ENCODE results near the gene TNNC1.

The TNNC1 gene

DNA sequence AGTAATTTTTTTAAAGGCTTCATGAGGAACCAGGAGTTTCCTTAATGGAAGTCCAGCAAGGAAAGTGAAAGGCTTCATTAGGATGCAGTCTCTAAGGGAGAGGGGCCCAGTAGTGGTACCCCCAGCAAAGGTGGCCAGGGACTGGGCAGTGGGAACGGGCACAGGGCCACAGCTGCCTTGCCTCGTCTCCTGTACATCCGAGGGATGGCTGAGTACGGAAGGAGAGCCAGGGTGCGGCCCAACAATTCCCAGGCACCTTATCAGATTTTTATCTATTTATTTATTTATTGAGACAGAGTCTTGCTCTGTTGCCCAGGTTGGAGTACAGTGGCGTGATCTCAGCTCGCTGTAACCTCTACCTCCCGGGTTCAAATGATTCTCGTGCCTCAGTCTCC, 23.4 kb downstream of the TNNC1 start:
- ChIA-PET CTCF (interaction anchor here (4.9 kb wide), 1 partner anchor 17 kb away, joined by 35 read pairs; no protein-coding TSS in a partner anchor), POLR2A (no interaction called here)
- TF ChIP-seq ZNF384 (IDR thresholded peaks at IDR 0.05) (no peak), FOXM1 (IDR thresholded peaks at IDR 0.05; ENCODE audit: borderline replicate concordance) (no peak), ELF4 (IDR thresholded peaks at IDR 0.05) (no peak), SP1 (IDR thresholded peaks at IDR 0.05) (no peak), HDGF (IDR thresholded peaks at IDR 0.05; ENCODE audit: borderline replicate concordance) (no peak)
- DNase-seq (ENCODE audit: extremely low spot score), result no peak

- TF ChIP-seq TARDBP (IDR thresholded peaks at IDR 0.05), result no peak
- no peak for TF ChIP-seq ZNF384 (IDR thresholded peaks at IDR 0.05)
- no peak for TF ChIP-seq L3MBTL2 (conservative IDR thresholded peaks at IDR 0.05)
- TF ChIP-seq FOXM1 (IDR thresholded peaks at IDR 0.05; ENCODE audit: borderline replicate concordance), result no peak
- no peak for TF ChIP-seq ELF4 (IDR thresholded peaks at IDR 0.05)
- no peak for TF ChIP-seq NFRKB (IDR thresholded peaks at IDR 0.05)
- TF ChIP-seq SP1 (IDR thresholded peaks at IDR 0.05), result no peak
- TF ChIP-seq CTBP1 (IDR thresholded peaks at IDR 0.05; ENCODE audit: borderline replicate concordance), result no peak
- TF ChIP-seq BHLHE40 (IDR thresholded peaks at IDR 0.05; ENCODE audit: borderline replicate concordance), result no peak
- TF ChIP-seq FOXK2 (IDR thresholded peaks at IDR 0.05), result no peak
- TF ChIP-seq, protein P1, sequence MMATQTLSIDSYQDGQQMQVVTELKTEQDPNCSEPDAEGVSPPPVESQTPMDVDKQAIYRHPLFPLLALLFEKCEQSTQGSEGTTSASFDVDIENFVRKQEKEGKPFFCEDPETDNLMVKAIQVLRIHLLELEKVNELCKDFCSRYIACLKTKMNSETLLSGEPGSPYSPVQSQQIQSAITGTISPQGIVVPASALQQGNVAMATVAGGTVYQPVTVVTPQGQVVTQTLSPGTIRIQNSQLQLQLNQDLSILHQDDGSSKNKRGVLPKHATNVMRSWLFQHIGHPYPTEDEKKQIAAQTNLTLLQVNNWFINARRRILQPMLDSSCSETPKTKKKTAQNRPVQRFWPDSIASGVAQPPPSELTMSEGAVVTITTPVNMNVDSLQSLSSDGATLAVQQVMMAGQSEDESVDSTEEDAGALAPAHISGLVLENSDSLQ (IDR thresholded peaks at IDR 0.05), result no peak
- ChIA-PET POLR2A (no interaction called here), CTCF (interaction anchor here (4.9 kb wide), 1 partner anchor 18 kb away, joined by 35 read pairs; no protein-coding TSS in a partner anchor)
- DNase-seq (ENCODE audit: extremely low spot score), result no peak
Observed at GRCh38 chr3:52429779-52430415, 23.9 kb downstream of the TNNC1 start.

- TF ChIP-seq ARNT (IDR thresholded peaks at IDR 0.05), result no peak
- no peak for TF ChIP-seq BHLHE40 (IDR thresholded peaks at IDR 0.05; ENCODE audit: borderline replicate concordance)
- no peak for TF ChIP-seq FOXA1 (IDR thresholded peaks at IDR 0.05)
- TF ChIP-seq L3MBTL2 (conservative IDR thresholded peaks at IDR 0.05), result no peak
- TF ChIP-seq TARDBP (IDR thresholded peaks at IDR 0.05), result no peak
- TF ChIP-seq, protein P1 (IDR thresholded peaks at IDR 0.05), result no peak
- TF ChIP-seq ZNF384 (IDR thresholded peaks at IDR 0.05), result no peak
- no peak for TF ChIP-seq FOXK2 (IDR thresholded peaks at IDR 0.05)
- no peak for TF ChIP-seq NFRKB (IDR thresholded peaks at IDR 0.05)
- no peak for TF ChIP-seq HDGF (IDR thresholded peaks at IDR 0.05; ENCODE audit: borderline replicate concordance)
- no peak for TF ChIP-seq LEF1 (IDR thresholded peaks at IDR 0.05; ENCODE audit: borderline replicate concordance)
- no peak for DNase-seq (ENCODE audit: extremely low spot score)
- ChIA-PET CTCF (interaction anchor here (1.4 to 4.9 kb wide), 2 partner anchors 19 to 22 kb away, joined by 6 to 35 read pairs; no protein-coding TSS in a partner anchor), POLR2A (interaction anchor here (1.9 kb wide), 1 partner anchor 19 kb away, joined by 4 read pairs; no protein-coding TSS in a partner anchor)
Observed at GRCh38 chr3:52429031-52429430, 24.8 kb downstream of the TNNC1 start.

GRCh38 chr3:52428151-52429005, 25.5 kb downstream of the TNNC1 start:
- CTCF ChIA-PET, result interaction anchor here (1.0 to 4.9 kb wide), 3 partner anchors 17 to 22 kb away, joined by 3 to 35 read pairs (median 6); partner anchors contain the start of gene SEMA3G
- TF ChIP-seq FOXM1 (IDR thresholded peaks at IDR 0.05; ENCODE audit: borderline replicate concordance) (no peak), TARDBP (IDR thresholded peaks at IDR 0.05) (no peak), LEF1 (IDR thresholded peaks at IDR 0.05; ENCODE audit: borderline replicate concordance) (no peak), SP1 (IDR thresholded peaks at IDR 0.05) (no peak), NFRKB (IDR thresholded peaks at IDR 0.05) (no peak), ZNF384 (IDR thresholded peaks at IDR 0.05) (no peak), ARNT (IDR thresholded peaks at IDR 0.05) (no peak), FOXK2 (IDR thresholded peaks at IDR 0.05) (no peak), SUZ12 (IDR thresholded peaks at IDR 0.05) (no peak)
- TF ChIP-seq, protein P1 (IDR thresholded peaks at IDR 0.05), result no peak
- POLR2A ChIA-PET, result interaction anchor here (1.9 kb wide), 1 partner anchor 20 kb away, joined by 4 read pairs; no protein-coding TSS in a partner anchor
- peak; percentile 69 for DNase-seq (ENCODE audit: extremely low spot score)

DNA sequence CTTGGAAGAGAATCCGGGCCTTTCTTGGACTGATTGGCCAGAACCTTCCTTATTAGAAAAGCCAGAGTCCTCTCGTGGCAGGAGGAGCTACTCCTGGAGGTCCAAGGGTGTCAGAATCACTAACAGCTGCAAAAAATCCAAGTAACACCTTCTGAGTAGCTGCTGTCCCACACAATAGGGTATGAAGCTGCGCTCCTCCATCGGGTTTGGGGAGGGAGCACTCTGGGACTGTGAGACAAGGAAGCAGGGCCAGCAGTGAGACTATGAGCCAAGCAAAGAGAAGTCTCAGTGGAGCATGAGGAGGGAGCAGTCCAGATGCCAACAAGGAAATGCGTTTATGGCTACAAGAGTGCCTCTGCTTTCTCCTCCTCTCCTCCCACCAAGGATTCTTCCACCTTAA, 30.7 kb downstream of the TNNC1 start:
- POLR2A ChIA-PET, result interaction anchor here (0.5 kb wide), 1 partner anchor 16 kb away, joined by 3 read pairs; no protein-coding TSS in a partner anchor
- DNase-seq (ENCODE audit: extremely low spot score), result no peak
- CTCF ChIA-PET, result no interaction called here
- TF ChIP-seq TARDBP (IDR thresholded peaks at IDR 0.05) (no peak), BHLHE40 (IDR thresholded peaks at IDR 0.05; ENCODE audit: borderline replicate concordance) (no peak), CTBP1 (IDR thresholded peaks at IDR 0.05; ENCODE audit: borderline replicate concordance) (no peak), ARNT (IDR thresholded peaks at IDR 0.05) (no peak), NFRKB (IDR thresholded peaks at IDR 0.05) (no peak), L3MBTL2 (conservative IDR thresholded peaks at IDR 0.05) (no peak), FOXM1 (IDR thresholded peaks at IDR 0.05; ENCODE audit: borderline replicate concordance) (no peak), LEF1 (IDR thresholded peaks at IDR 0.05; ENCODE audit: borderline replicate concordance) (no peak), ELF4 (IDR thresholded peaks at IDR 0.05) (no peak), SP1 (IDR thresholded peaks at IDR 0.05) (no peak), FOXA1 (IDR thresholded peaks at IDR 0.05) (no peak)
- TF ChIP-seq, protein P1 (IDR thresholded peaks at IDR 0.05), result no peak
